ENCODE data around the gene ENO4. TPM values are rescaled to one million over a fixed set of nuclear protein-coding genes. Genes with fewer than 3 reads are reported as not detected.

Gene ENO4
- polyA plus RNA-seq, 4 donors: 0.03 to 0.44 TPM; not detected in 2

DNA sequence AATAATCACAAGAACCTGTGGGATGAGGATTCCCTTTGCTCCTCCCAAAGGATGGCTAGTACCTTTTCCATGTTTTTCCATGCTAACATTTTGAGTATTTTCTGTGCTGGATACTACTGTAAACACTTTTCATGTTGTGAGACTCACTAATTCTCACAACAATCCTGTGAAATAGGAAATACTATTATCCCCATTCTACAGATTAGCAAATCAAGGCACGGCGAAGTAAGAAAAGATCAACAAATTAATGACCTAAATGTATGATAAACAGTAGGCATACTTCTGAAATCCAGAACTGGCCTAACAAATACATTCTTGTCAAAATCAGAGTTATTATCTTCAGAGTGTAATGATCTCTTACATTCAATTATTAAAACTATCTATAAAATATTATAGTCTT lies 69.3 kb downstream of the ENO4 start:
- no peaks in the 10 kb centered on the region for H3K9me3 ChIP-seq (ENCODE audit: control insufficient read depth in 2 of 2, insufficient read depth in 1 of 2, low read depth in 1 of 2, low read length in 1 of 2)
- DNase-seq (no peak), FAIRE-seq (no peak)
- no peaks in the 10 kb centered on the region for H3K4me1 ChIP-seq (ENCODE audit: control insufficient read depth in 3 of 3, insufficient read depth in 2 of 3, low read depth in 1 of 3, low read length in 2 of 3)
- H3K27ac ChIP-seq (ENCODE audit: low read depth in 1 of 3, low read length in 2 of 3): no peak overlapping the region
- 95 to 99% (median 98%) methylated on average over 2 of the region's 2 CpGs for WGBS, 3 donors
- H3K27me3 ChIP-seq (ENCODE audit: control insufficient read depth in 3 of 3, insufficient read depth in 3 of 3, low read length in 3 of 3): no peaks in the 10 kb centered on the region
- H3K4me3 ChIP-seq (ENCODE audit: low read depth in 1 of 3, low read length in 3 of 3): no peak overlapping the region
- peaks cover 0 to 16% (median 5%) of the 10 kb centered on the region in 3 donors for H3K36me3 ChIP-seq (ENCODE audit: control insufficient read depth in 3 of 3, insufficient read depth in 2 of 3, low read depth in 1 of 3, low read length in 3 of 3)

DNA sequence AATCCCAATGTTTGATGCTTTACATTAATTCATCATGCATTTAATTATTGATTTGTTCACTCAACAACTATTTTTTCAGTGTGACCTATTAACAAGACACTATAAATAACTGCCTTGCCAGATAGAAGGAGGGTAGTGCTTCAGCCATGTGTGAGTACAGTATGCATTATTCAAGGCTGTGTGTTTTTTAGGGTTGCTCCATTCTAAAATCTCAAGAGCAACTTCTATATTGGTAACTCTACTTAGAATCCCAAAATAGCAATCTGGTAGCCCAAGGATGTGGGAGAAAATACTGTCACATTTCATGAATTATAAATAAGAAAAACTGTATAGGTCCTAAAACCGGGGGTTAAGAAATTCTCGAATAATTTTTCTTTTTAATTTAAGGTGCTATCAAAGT lies 69.9 kb downstream of the ENO4 start:
- H3K27ac ChIP-seq (ENCODE audit: low read depth in 1 of 3, low read length in 2 of 3): no peak overlapping the region
- H3K27me3 ChIP-seq (ENCODE audit: control insufficient read depth in 3 of 3, insufficient read depth in 3 of 3, low read length in 3 of 3): no peaks in the 10 kb centered on the region
- no peaks in the 10 kb centered on the region for H3K9me3 ChIP-seq (ENCODE audit: control insufficient read depth in 2 of 2, insufficient read depth in 1 of 2, low read depth in 1 of 2, low read length in 1 of 2)
- H3K36me3 ChIP-seq (ENCODE audit: control insufficient read depth in 3 of 3, insufficient read depth in 2 of 3, low read depth in 1 of 3, low read length in 3 of 3): peaks cover 0 to 12% (median 3%) of the 10 kb centered on the region in 3 donors
- WGBS, 3 donors: 92 to 100% (median 95%) methylated on average over 2 of the region's 2 CpGs
- no peak for DNase-seq
- H3K4me1 ChIP-seq (ENCODE audit: control insufficient read depth in 3 of 3, insufficient read depth in 2 of 3, low read depth in 1 of 3, low read length in 2 of 3): no peaks in the 10 kb centered on the region
- no peak for FAIRE-seq
- H3K4me3 ChIP-seq (ENCODE audit: low read depth in 1 of 3, low read length in 3 of 3): no peak overlapping the region

- 46 to 48% (median 47%) methylated on average over 2 of the region's 2 CpGs for WGBS, 3 donors
- no peak for DNase-seq
- Histone ChIP-seq H3K4me3 (ENCODE audit: low read depth in 1 of 3, low read length in 3 of 3) (no peak overlapping the region), H3K9me3 (ENCODE audit: control insufficient read depth in 2 of 2, insufficient read depth in 1 of 2, low read depth in 1 of 2, low read length in 1 of 2) (no peaks in the 10 kb centered on the region), H3K27me3 (ENCODE audit: control insufficient read depth in 3 of 3, insufficient read depth in 3 of 3, low read length in 3 of 3) (no peaks in the 10 kb centered on the region), H3K4me1 (ENCODE audit: control insufficient read depth in 3 of 3, insufficient read depth in 2 of 3, low read depth in 1 of 3, low read length in 2 of 3) (no peaks in the 10 kb centered on the region), H3K27ac (ENCODE audit: low read depth in 1 of 3, low read length in 2 of 3) (no peak overlapping the region), H3K36me3 (ENCODE audit: control insufficient read depth in 3 of 3, insufficient read depth in 2 of 3, low read depth in 1 of 3, low read length in 3 of 3) (peaks cover 0 to 10% (median 3%) of the 10 kb centered on the region in 3 donors)
- no peak for FAIRE-seq
Observed at GRCh38 chr10:116919706-116920105, 70.4 kb downstream of the ENO4 start.

DNA sequence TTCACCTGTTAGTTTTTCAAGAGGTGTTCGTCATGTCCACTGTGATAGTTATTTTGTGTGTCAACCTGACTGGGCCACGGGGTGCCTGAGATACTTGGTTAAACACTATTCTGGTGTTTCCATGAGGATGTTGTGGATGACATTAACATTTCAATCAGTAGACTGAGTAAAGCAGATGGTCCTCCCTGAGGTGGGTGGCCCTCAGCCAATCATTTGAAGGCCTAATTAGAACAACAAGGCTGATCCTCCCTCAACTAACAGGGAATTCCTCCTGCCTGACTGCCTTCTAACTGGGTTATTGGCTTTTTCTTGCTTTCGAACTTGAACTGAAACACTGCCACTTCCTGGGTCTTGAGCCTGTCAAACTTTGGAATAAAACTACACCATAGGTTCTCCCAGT lies 75.8 kb downstream of the ENO4 start:
- 89 to 93% (median 90%) methylated on average over 3 of the region's 3 CpGs for WGBS, 3 donors
- H3K9me3 ChIP-seq (ENCODE audit: control insufficient read depth in 2 of 2, insufficient read depth in 1 of 2, low read depth in 1 of 2, low read length in 1 of 2): no peaks in the 10 kb centered on the region
- no peak overlapping the region for H3K4me3 ChIP-seq (ENCODE audit: low read depth in 1 of 3, low read length in 3 of 3)
- FAIRE-seq (no peak), DNase-seq (no peak)
- no peaks in the 10 kb centered on the region for H3K4me1 ChIP-seq (ENCODE audit: control insufficient read depth in 3 of 3, insufficient read depth in 2 of 3, low read depth in 1 of 3, low read length in 2 of 3)
- H3K36me3 ChIP-seq (ENCODE audit: control insufficient read depth in 3 of 3, insufficient read depth in 2 of 3, low read depth in 1 of 3, low read length in 3 of 3): peaks cover 0 to 16% (median 6%) of the 10 kb centered on the region in 3 donors
- H3K27ac ChIP-seq (ENCODE audit: low read depth in 1 of 3, low read length in 2 of 3): no peak overlapping the region
- no peaks in the 10 kb centered on the region for H3K27me3 ChIP-seq (ENCODE audit: control insufficient read depth in 3 of 3, insufficient read depth in 3 of 3, low read length in 3 of 3)

DNA sequence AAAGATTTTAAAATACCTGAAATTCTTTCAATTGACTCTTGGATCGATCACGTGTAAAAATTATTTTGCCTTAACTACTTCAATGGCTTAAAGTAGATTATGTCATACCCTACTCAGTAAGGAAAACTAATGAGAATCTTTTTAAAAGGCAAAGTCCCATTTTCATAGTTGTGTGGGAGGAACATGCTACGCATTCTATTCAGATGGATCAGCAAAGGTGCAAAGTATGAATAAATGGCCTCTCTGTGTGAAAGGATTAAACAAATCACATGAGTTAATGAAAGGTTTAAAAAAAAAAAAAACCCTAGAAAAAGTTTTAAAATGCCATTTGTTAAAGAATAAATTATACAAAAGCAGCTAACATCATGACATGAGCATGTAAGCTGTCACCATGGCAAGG lies 77.1 kb downstream of the ENO4 start:
- Histone ChIP-seq H3K27ac (ENCODE audit: low read depth in 1 of 3, low read length in 2 of 3) (no peak overlapping the region), H3K27me3 (ENCODE audit: control insufficient read depth in 3 of 3, insufficient read depth in 3 of 3, low read length in 3 of 3) (no peaks in the 10 kb centered on the region), H3K9me3 (ENCODE audit: control insufficient read depth in 2 of 2, insufficient read depth in 1 of 2, low read depth in 1 of 2, low read length in 1 of 2) (no peaks in the 10 kb centered on the region), H3K4me3 (ENCODE audit: low read depth in 1 of 3, low read length in 3 of 3) (no peak overlapping the region), H3K36me3 (ENCODE audit: control insufficient read depth in 3 of 3, insufficient read depth in 2 of 3, low read depth in 1 of 3, low read length in 3 of 3) (peaks cover 0 to 12% (median 3%) of the 10 kb centered on the region in 3 donors), H3K4me1 (ENCODE audit: control insufficient read depth in 3 of 3, insufficient read depth in 2 of 3, low read depth in 1 of 3, low read length in 2 of 3) (no peaks in the 10 kb centered on the region)
- 91 to 97% (median 94%) methylated on average over 3 of the region's 3 CpGs for WGBS, 3 donors
- no peak for DNase-seq
- no peak for FAIRE-seq

DNA sequence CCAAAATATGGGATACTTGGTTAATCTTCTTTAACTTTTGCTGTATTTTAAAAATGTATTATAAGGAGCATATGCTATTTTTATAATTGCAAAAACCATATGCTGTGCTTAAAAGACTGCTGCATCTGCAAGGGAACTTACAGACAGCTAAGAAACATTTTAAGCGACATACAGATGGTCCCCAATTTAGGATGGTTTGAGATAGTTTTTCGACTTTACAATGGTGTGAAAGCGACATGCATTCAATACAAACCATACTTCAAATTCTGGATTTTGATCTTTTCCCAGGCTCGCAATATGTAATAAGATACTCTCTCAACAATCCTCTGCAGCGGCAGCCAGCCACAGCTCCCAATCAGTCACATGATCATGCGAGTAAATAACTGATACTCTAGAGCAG lies 82.5 kb downstream of the ENO4 start:
- Histone ChIP-seq H3K4me1 (ENCODE audit: control insufficient read depth in 3 of 3, insufficient read depth in 2 of 3, low read depth in 1 of 3, low read length in 2 of 3) (no peaks in the 10 kb centered on the region), H3K36me3 (ENCODE audit: control insufficient read depth in 3 of 3, insufficient read depth in 2 of 3, low read depth in 1 of 3, low read length in 3 of 3) (peaks cover 0 to 5% (median 3%) of the 10 kb centered on the region in 3 donors), H3K27ac (ENCODE audit: low read depth in 1 of 3, low read length in 2 of 3) (no peak overlapping the region), H3K27me3 (ENCODE audit: control insufficient read depth in 3 of 3, insufficient read depth in 3 of 3, low read length in 3 of 3) (no peaks in the 10 kb centered on the region), H3K4me3 (ENCODE audit: low read depth in 1 of 3, low read length in 3 of 3) (no peak overlapping the region), H3K9me3 (ENCODE audit: control insufficient read depth in 2 of 2, insufficient read depth in 1 of 2, low read depth in 1 of 2, low read length in 1 of 2) (no peaks in the 10 kb centered on the region)
- 92 to 98% (median 96%) methylated on average over 6 of the region's 6 CpGs for WGBS, 3 donors
- no peak for FAIRE-seq
- DNase-seq: no peak

Other genes with a start within 250 kb of the ENO4 start
- 10 to 100 TPM; 13.4 to 92.8 (median 52.7) TPM for gene PNLIPRP2, start 228.5 kb upstream of the ENO4 start, polyA plus RNA-seq
- 1 to 10 TPM in 3 of 4 donors, under 1 TPM in 1; 0.54 to 8.8 (median 2.2) TPM for gene HSPA12A, start 106.9 kb upstream of the ENO4 start, polyA plus RNA-seq
- 10 to 100 TPM in 2 of 4 donors, 1 to 10 TPM in 2; 8.9 to 47.9 (median 9.8) TPM for gene SHTN1, start 155.7 kb downstream of the ENO4 start, polyA plus RNA-seq

Data from small intestine (tissue), 7 donors.